ENCODE measurements around the gene BACE1.

BACE1 gene

DNA sequence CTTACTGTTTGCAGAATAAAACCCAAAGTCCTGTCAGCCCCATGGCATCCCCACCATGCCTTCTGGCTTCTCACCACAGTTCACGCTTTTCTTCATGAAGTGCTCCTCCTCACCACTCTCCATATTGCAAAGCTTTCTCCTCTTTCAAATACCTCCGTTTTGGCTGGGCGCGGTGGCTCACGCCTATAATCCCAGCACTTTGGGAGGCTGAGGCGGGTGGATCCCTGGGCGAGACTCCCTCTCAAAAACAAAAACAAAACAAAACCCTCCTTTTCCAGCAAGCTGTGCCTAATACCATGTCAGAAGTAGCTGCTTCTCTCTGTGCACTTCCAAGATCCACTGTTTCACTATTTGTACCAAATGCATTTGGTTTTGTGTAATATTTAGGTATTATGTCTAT is 6.7 kb downstream of the BACE1 start:
- no peak for DNase-seq (ENCODE audit: low read depth in 2 of 2)

DNA sequence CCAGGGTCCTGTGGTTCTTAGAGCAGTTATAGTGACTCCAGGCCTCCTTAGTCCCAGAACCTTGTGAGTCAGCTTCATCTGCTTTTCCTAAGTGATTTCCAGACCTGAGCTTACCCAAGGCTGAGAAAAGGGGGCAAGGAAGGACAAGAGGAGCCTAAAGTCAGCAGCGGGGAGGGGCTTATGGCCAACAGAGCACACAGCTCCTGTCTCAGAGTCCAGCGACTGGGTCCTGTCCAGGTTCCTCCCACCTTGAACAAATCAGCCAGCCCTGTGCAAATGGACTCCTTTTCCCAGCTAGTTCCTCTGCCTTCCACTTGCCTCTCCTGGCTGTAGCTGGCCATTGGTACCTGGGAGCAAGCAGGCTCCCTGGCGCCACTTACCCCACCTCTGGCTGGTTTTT is 10.9 kb downstream of the BACE1 start:
- DNase-seq (ENCODE audit: low read depth in 2 of 2), result no peak

DNA sequence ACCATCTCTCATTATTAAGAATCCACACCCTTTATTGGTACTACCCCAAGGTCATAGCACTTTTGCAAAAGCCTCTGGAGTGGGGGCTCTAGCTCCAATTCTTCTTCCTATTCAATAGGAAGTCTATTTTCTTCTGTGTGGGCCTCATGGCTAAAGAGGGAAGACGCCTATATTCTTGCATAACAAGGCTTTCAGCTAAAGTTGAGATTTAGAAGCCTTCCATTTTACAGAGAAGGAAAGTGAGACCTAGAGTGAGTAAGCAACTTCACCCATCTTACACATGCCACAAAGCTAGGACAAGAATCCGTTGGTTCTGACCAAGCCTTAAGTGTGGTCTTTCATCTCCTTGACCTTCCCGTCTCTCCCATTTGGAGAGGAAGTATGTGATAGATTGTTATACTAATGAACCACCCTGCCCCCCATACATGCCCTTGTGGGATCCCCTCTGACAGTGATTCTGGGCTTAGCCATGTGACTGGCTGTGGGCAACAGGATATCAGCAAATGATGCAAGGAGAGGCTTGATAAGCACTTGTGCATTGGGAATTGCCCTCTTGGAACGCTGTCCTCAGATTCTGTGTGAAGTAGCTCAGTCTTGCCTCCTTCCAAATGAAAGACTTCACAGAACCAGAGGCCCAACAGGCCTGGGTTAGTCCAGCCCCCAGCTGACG is 12.3 kb downstream of the BACE1 start:
- DNase-seq (ENCODE audit: low read depth in 2 of 2), result no peak

DNA sequence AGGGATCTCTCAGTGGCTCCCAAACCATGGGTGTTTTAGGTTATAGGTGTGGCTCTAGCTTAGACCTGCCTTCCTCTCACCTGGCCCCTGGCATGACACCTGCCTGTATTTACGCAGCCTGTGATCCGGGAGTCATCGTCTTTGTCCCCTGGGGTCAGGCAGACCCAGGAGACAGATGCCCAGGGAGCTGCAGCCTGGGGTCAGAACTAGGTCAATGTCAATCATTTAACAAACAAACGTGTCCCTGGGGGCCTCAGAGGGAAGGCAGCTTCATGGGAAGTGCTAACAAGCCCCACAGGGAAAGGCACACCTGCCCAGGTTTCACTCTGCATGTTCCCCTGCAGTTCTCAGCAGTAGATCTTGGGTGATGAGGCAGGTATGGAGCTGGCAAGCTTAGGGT is 13.0 kb downstream of the BACE1 start:
- no peak for DNase-seq (ENCODE audit: low read depth in 2 of 2)

DNA sequence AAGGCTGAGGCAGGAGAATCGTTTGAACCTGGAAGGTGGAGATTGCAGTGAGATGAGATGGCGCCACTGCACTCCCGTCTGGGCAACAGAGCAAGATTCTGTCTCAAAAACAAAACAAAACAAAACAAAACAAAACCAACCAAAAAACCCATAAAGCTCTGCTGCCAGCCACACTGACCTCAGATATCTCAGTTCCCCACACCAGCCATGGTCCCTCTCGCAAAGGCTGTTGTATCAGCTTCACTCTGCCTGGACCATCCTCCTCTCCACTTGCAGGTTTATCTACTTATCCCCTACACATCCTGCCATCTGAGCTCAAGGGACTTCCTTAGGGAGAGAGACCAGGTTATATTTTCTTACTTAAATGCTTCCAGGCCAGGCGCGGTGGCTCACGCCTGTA is 13.8 kb downstream of the BACE1 start:
- DNase-seq (ENCODE audit: low read depth in 2 of 2), result no peak

DNA sequence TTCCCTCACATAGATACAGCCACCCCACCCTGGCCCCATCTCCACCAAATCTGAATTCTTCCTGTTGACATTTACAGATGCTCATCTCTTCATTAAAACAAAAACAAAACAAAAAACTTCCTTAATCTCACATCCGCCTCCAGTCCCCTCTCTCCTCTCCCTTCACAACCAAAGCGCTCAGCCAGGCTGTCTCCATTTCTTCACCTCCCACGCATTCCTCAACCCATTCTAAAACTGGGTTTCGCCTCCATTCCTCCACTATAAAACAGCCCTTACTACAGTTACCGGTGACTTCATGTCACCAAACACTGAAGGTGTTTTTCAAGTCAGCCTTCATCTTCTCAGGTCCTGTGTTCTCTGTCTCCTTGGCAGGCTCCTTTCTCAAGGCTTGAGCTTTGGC is 15.3 kb downstream of the BACE1 start:
- DNase-seq (ENCODE audit: low read depth in 2 of 2), result no peak

DNA sequence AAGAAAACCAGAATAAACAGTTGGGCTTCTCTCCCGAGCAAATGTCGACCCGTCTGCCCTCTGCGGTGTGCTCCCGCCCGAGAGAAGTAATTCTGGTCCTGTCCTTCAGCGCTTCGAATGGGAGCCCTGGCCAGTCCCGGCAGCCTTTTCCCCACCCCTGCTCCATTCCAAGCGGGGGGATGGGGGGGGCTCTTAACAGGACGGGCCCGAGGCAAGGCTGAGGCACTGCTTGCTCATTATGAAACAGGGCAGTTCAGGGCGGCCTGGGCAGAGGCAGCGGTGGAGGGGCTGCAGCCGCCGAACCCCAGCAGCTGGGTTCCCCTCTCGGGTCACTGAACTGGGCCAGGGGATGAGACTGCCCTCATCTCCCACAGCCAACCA is 15.8 kb downstream of the BACE1 start:
- DNase-seq (ENCODE audit: low read depth in 2 of 2), result no peak

DNA sequence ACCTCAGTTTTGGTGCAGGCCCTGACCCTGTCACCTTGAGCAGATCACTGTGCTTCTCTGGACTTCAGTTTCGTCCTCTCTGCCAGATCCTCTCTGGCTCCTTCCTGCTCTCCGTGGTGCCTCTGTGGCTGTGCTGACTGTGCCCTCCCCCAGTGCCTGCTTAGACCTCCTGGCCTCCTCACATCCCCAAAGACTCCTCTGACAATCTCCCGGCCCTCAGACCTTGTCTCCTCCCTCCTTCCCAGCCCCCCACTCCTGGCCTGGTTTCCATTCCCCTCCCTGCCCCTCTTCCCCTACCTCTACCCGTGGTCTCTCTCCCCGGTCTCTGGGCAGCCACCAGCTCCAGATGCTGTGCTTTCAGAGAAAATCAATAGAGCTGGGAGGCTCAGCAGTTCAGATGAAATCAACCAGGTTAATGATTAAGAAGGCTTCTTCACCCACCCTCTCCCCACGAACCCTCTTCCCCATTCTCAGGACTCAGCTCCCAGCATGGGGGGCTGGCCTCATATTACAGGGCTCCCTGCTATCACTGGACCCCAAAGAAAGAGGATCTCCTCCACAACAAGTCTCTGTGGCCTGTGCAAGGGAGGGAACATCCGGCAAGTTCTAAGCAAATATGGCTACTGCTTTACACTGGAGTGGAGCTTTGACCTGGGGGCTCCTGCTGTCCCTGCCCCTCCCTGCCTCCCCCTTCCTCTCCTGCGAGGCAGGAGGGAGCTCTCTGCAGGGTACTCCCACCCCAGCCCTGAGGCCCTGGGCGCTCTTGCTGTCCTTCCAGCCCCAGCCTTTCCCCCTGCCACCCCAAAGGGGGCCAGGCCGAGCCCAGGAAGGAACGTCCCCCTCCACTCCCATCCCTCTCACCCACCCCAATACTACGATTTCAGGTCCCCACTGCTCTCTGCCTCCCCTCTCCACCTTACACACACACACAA is 16.4 kb downstream of the BACE1 start:
- no peak for DNase-seq (ENCODE audit: low read depth in 2 of 2)

DNA sequence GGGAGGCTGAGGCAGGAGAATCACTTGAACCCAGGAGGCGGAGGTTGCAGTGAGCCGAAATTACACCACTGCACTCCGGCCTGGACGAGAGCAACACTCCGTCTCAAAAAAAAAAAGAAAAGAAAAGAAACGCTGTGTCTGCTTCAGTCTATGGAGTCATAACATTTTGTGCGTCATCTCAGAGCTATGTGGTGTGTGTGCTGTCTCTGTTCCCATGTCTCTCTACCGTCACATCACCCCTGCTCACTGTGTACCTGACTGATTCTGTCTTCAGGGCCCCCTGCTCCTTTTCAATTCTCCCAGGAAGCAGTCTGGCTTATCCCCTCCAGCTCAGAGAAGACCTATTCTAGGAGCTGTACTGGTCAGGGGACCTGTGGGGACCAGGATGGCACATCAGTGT is 17.9 kb downstream of the BACE1 start:
- no peak for DNase-seq (ENCODE audit: low read depth in 2 of 2)

DNA sequence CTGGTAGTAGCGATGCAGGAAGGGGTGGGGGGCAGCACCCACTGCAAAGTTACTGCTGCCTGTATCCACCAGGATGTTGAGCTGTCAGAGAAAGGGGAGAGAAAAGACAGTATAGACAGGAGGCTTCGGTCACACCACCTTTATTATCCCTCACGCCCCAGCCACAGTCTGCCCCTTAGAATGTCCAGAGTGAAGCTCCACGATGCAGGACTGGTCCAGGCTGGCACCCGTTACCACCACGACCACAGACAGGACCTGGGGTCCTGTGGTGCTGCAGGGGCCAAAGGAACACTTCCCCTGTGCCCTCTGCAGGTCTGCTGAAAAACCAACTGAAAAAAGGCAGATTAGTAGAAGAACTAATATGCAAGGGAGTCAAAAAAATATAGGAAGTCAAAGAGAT is 19.2 kb downstream of the BACE1 start:
- DNase-seq (ENCODE audit: low read depth in 2 of 2), result no peak

DNA sequence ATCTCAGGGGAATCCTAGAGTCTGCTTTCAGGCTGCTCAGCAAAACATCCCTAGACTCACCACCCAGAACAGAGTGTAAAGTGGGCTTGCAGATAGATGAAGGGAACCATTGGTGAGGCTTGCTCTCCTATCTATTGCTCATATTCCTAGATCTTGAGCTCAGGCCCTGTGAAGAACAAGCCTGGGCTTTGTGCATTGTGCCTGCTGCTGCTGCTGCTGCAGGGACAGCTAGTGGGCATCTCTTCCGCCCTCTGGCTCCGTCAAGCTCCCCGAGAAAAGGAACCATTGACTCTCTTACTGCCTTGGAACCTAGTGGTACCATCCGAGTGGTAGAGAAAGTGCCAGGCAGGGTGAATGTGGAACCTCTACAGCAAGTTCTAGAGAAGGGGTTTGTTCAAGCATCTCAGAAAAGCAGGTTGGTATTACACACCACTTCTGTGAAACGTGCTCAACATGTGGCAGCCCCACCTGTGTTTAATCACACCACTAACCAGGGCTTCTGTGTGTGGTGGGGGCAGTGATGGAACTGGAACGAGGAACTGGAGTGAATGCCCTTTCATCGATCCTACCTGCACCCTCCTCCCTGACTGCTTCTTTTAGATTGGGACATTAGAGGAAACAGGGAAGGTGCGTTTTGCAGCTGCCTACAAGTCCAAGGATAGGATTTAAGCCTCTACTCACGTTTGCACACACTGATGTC is 20.5 kb downstream of the BACE1 start:
- no peak for DNase-seq (ENCODE audit: low read depth in 2 of 2)

DNA sequence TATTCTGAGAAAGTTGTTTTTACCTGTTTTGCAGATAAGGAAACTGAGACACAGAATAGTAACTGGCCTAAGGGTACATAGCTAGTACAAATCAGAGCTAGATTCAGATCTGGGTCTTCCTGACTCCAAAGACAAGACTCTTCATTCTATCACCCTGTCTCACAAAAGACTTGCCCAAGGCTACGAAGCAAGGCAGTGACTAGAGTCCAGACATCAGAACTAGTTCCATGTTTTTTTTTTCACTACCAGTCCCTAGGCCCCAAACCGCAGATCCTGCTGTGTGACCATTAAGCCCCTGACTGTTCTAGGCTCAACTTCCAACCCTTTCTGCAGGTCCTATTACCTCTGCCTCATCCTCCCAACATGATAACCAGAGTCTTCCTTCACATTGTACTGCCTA is 23.4 kb downstream of the BACE1 start:
- DNase-seq (ENCODE audit: low read depth in 2 of 2), result no peak

DNA sequence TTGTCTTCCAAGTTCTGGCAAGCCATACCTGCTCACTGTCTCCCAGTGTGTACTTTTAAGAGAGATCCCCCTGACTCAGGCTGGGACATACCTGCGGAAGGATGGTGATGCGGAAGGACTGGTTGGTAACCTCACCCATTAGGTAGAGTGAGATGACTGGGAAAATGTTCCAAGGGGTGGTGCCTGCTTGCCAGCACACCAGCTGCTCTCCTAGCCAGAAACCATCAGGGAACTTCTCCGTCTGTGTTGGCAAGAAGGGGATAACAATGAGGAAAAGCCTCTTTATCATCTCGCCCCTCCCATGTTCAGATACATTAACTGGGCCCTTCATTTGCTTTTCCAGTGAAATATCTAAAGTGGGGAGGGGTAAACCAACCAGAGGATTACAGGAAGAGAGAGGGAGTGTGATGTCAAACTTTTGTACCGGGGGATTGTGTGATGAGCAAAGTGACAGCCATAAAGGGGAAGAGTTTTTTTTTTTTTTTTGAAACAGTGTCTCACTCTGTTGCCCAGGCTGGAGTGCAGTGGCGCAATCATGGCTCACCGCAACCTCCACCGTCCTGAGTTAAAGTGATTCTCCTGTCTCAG is 25.2 kb downstream of the BACE1 start, which contains the start of gene BACE1-AS:
Gene BACE1-AS (plus strand): TSS at position 538 of the 588 bp plus-strand sequence.
- DNase-seq (ENCODE audit: low read depth in 2 of 2), result no peak

DNA sequence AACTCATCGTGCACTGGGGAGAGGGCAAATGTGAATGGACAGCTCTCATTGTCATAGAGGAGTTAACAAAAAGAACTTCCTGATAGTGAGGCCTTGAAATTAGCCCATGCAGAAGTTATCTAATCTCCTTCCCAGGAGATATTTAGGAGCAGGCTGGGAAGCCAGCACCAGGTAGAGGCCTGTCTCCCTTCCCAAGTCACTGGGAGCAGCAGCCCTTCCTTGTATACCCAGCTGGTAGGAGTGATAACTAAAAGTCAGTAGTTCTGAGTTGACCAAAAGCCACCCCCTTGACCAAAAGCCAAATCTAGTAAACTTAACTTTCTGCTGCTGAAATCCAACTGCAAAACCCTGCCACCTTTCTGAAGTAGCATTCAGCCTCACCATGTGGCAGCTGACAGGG is 26.3 kb downstream of the BACE1 start:
- DNase-seq (ENCODE audit: low read depth in 2 of 2), result no peak

DNA sequence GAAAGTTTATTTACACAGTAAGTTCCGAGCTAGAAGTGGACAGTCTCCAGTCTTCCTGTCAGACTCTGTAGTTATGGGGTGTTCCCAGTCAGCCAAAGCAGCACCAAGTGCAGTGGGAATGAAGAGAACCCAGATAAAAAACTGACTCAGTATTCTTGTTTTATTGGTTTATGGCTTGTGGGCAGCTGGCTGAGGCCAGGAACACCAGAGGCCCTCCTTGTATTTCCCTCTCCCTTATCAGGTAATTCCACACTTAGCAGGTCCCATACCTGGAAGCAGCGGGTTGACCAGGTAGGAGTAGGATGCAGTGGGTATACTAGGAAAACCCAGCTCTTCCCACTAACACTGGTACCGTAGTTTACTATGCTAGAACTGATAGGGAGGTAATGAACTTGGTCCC is 28.4 kb downstream of the BACE1 start:
- DNase-seq (ENCODE audit: low read depth in 2 of 2), result no peak

DNA sequence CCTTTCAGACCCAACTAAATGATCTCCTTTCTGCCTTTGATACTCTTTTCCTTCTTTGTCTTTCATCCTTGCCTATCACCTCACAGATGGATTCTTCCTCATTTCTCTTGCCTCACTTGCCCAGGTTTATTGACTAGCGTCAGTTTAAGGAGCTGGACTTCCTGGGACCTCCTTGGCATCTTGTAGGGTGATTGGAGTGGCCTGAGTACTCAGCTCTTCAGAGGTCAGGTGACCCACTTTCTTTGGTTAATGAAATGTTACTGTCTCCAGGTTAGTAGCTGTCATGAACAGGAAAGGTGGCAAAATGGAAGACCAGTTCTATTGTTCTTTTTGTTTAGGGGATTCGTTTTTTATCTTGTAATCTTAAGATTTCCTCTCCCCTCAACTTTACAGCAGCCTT is 29.5 kb downstream of the BACE1 start:
- DNase-seq (ENCODE audit: low read depth in 2 of 2), result no peak

DNA sequence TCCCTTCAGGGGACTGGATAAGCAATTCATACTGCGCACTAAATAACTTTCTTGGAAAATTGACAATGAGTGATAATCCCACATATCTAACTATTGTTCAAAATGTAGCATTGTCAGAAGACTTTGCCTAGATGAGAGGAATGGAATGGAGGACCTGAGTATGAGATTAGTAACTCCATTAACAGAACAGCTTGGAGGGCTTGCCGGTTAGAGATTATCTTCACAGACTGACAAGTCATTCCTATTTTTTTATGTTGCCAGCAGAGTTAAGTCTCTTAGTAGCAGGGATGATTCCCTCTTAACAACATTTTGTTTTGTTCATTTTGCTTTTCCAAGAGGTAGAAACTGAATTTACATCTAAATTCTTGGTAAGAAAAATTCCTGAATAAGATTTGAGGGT is 32.0 kb downstream of the BACE1 start:
- DNase-seq (ENCODE audit: low read depth in 2 of 2), result no peak

DNA sequence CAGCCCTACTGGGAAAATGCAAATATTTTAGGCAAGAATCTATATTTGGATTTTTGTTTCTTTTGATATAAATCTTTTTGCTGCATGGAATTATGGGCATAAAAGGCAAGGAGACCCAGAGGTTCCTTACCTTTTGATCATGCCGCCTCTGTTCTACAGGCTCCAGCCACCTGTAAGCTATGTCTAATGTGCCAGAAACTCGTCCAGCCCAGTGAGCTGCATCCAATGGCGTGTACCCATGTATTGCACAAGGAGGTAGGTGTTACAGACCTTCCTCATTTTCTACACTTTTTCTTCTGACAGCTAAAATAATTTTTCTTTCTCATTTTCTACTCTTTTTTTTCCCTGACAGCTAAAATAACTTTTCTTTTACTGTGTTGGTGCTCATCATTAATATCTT is 33.1 kb downstream of the BACE1 start:
- DNase-seq (ENCODE audit: low read depth in 2 of 2), result no peak

DNA sequence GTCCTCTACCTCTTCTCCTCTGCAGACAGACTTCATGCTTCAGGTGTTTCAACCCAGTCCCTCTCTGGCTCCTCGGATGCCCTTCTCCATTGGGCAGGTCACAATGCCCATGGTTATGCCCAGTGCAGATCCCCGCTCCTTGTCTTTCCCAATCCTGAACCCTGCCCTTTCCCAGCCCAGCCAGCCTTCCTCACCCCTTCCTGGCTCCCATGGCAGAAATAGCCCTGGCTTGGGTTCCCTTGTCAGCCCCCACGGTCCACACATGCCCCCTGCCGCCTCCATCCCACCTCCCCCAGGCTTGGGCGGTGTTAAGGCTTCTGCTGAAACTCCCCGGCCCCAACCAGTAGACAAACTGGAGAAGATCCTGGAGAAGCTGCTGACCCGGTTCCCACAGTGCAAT is 34.2 kb downstream of the BACE1 start:
- no peak for DNase-seq (ENCODE audit: low read depth in 2 of 2)

DNA sequence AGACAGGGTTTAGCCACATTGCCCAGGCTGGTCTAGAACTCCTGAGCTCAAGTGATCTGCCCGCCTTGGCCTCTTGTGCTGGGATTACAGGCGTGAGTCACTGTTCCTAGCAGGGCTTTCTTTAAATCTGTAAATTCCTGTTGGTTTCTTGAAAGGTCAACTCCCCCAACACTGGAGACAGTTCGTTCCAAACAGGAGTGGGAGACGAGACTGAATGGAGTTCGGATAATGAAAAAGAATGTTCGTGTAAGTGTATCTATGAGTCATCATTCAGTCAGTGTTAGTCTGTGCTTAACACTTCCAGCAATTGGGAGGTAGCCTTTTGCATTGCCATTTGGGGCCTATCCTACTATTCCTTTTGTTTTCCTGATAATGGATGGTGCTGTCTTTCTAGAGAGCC is 34.9 kb downstream of the BACE1 start:
- no peak for DNase-seq (ENCODE audit: low read depth in 2 of 2)

DNA sequence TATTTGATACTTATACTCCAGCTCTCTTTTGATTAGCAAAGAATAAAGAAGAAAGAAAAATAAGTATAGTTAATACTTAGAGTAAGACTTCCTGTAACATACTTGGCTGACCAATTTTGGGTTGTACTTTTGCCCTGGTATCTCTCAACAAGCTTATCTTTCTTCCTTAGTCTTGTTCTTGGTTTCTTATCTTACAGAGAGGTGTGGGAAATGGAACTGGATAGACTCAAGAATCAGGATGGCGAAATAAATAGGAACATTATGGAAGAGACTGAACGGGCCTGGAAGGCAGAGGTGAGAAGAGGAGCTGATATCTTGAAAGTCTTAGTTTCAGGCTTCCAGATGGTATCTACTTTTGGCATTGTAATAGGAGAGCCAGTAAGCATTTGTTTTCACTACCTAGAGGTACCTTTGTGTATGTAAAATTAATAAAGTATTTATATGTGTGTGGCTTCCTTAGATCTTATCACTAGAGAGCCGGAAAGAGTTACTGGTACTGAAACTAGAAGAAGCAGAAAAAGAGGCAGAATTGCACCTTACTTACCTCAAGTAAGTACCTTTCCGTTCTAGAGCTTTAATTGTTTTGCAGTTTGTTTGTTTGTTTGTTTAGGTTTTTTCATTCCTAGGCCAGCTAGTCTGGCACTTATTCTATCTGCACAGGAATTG is 36.2 kb downstream of the BACE1 start:
- no peak for DNase-seq (ENCODE audit: low read depth in 2 of 2)

DNA sequence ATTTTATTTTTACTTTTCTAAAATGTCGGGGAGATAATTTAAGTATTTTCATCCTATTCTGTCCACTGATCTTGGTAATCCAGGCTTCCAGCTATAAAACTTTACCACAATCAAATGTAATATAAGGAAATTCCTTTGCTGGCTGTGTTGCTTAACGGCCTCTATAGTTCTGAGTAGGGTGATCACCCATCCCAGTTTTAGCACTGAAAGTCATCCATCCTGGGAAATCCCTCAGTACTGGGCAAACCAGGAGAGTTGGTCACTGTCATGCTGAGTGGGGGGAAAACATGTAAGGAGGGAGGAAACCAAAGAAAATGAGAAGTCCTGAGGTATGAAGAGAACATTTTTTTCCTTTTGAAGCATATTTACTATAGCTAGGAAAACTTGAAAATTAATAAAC is 37.7 kb downstream of the BACE1 start:
- no peak for DNase-seq (ENCODE audit: low read depth in 2 of 2)

Data from activated CD8-positive, alpha-beta memory T cell treated with anti-CD3 and anti-CD28 coated beads for 4 hours (primary cell).